Thoracic aorta (tissue), 2 donors: ENCODE measurements around the gene IDH3G. TPM values are rescaled to one million over a fixed set of nuclear protein-coding genes. Genes with fewer than 3 reads are reported as not detected.
"Not testable (repeated sequence)": the region's sequence is repeated elsewhere in the genome, so short reads cannot be mapped to it uniquely, and the experiment has no call there.

ENCODE experiments used
- ATAC-seq: fragments of 150-250 bp; one replicate; pipeline ENCODE4 v1.8.0; 2017; ENCODE audit warnings: low read depth; ENCODE audit not compliant: insufficient number of reproducible peaks, low FRiP score
- DNase-seq: peaks from one replicate; pipeline ENCODE4 v3.0.0-alpha.2; 2020; ENCODE audit warnings: low spot score
- H3K27ac ChIP-seq, 2 donors: fragments of 200-600 bp; sonication (generic); 1 replicate in 1 of 2; 2 replicates in 1 of 2; pipeline ENCODE4 v1.5.1; 2016; ENCODE audit warnings: mild to moderate bottlenecking in 2 of 2, moderate library complexity in 2 of 2
- H3K27me3 ChIP-seq: fragments of 200-600 bp; sonication (generic); replicated peaks from 2 replicates; pipeline ENCODE4 v1.6.0; 2016; ENCODE audit warnings: mild to moderate bottlenecking; ENCODE audit not compliant: insufficient read depth
- H3K36me3 ChIP-seq: fragments of 200-600 bp; sonication (generic); one replicate; pipeline ENCODE4 v1.5.1; 2016
- H3K4me1 ChIP-seq, 2 donors: fragments of 200-600 bp; sonication (generic); 1 replicate in 1 of 2; 2 replicates in 1 of 2; pipeline versions ENCODE4 v1.5.1 to v1.6.0; 2016; ENCODE audit warnings: low read depth in 2 of 2, mild to moderate bottlenecking in 1 of 2; ENCODE audit not compliant: control insufficient read depth in 1 of 2
- H3K4me3 ChIP-seq: fragments of 200-600 bp; sonication (generic); 2 replicates; pipeline ENCODE4 v1.5.1; 2016; ENCODE audit warnings: mild to moderate bottlenecking
- H3K9me3 ChIP-seq: fragments of 200-600 bp; sonication (generic); 2 replicates; pipeline ENCODE4 v1.5.1; 2016
- CTCF ChIP-seq: fragments of 200-600 bp; sonication (generic); IDR thresholded peaks from one replicate; pipeline ENCODE4 v1.5.1; 2019; ENCODE audit warnings: antibody characterized with exemption
- total RNA-seq, 2 donors: library from RNA; depleted of rRNA; stranded (reverse); fragments of >200 nt; gene quantifications; one replicate each; pipeline versions ENCODE4 v1.1.0 to v1.2.3, GENCODE V29; 2016

IDH3G gene
- total RNA-seq, 2 donors from 2014 or later, result 70.9 to 91.9 TPM

- TF ChIP-seq CTCF, result no peak
- Histone ChIP-seq H3K9me3 (no peaks in the 10 kb centered on the region), H3K4me3 (no peak overlapping the region), H3K36me3 (no peaks in the 10 kb centered on the region), H3K27ac (no peak overlapping the region), H3K4me1 (peaks cover 0 to 8% of the 10 kb centered on the region in 2 donors), H3K27me3 (no peaks in the 10 kb centered on the region)
- ATAC-seq (no peak), DNase-seq (no peak)
Measured at GRCh38 chrX:153763298-153763932, 30.8 kb downstream of the IDH3G start.

GRCh38 chrX:153762626-153763173, 31.5 kb downstream of the IDH3G start:
- Histone ChIP-seq H3K9me3 (no peaks in the 10 kb centered on the region), H3K4me1 (peaks cover 0 to 8% of the 10 kb centered on the region in 2 donors), H3K27me3 (no peaks in the 10 kb centered on the region), H3K4me3 (no peak overlapping the region), H3K27ac (no peak overlapping the region), H3K36me3 (no peaks in the 10 kb centered on the region)
- ATAC-seq (no peak), DNase-seq (no peak)
- TF ChIP-seq CTCF, result no peak

GRCh38 chrX:153761863-153762262, 32.3 kb downstream of the IDH3G start:
- no peak for DNase-seq
- H3K27ac ChIP-seq, result no peak overlapping the region
- no peak for TF ChIP-seq CTCF

GRCh38 chrX:153755136-153755535, 39.0 kb downstream of the IDH3G start:
- no peak for TF ChIP-seq CTCF
- H3K9me3 ChIP-seq, result no peaks in the 10 kb centered on the region

More at GRCh38 chrX:153761863-153762262, 32.3 kb downstream of the IDH3G start:
- Histone ChIP-seq H3K36me3 (no peaks in the 10 kb centered on the region), H3K4me3 (no peak overlapping the region), H3K27me3 (no peaks in the 10 kb centered on the region), H3K9me3 (no peaks in the 10 kb centered on the region), H3K4me1 (peaks cover 0 to 6% of the 10 kb centered on the region in 2 donors)
- ATAC-seq, result no peak

GRCh38 chrX:153750127-153750774, 43.9 kb downstream of the IDH3G start:
- no peak overlapping the region for H3K27ac ChIP-seq
- no peak overlapping the region for H3K4me3 ChIP-seq
- H3K4me1 ChIP-seq, result no peaks in the 10 kb centered on the region
- H3K36me3 ChIP-seq, result no peaks in the 10 kb centered on the region
- ATAC-seq (no peak), DNase-seq (no peak)
- H3K27me3 ChIP-seq, result no peaks in the 10 kb centered on the region
- no peak for TF ChIP-seq CTCF
- H3K9me3 ChIP-seq, result no peaks in the 10 kb centered on the region

More at GRCh38 chrX:153755136-153755535, 39.0 kb downstream of the IDH3G start:
- no peaks in the 10 kb centered on the region for H3K36me3 ChIP-seq
- H3K4me3 ChIP-seq, result no peak overlapping the region
- H3K27me3 ChIP-seq, result no peaks in the 10 kb centered on the region
- ATAC-seq, result no peak
- H3K4me1 ChIP-seq, result no peaks in the 10 kb centered on the region
- no peak overlapping the region for H3K27ac ChIP-seq
- DNase-seq, result no peak

DNA sequence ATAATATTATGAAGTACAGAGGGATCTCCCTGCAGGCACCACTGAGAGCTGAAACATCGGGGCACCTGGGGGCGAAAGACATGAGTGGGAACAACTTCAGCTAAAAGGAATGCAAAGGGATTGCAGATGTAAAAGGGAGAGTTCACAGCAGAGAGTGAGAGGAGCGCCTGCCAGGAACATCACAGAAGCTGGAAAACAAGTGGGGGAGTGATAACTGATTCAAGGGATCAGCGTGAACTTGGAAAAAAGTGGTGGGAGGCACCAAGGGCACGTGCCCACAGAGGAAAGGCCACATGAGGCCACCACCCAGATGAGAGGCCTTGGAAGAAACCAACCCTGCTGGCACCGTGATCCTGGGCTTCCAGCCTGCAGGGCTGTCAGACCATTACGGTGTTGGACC, 45.2 kb downstream of the IDH3G start:
- not testable (repeated sequence) for H3K4me1 ChIP-seq, H3K27ac ChIP-seq, H3K36me3 ChIP-seq, H3K4me3 ChIP-seq, H3K27me3 ChIP-seq, ATAC-seq, H3K9me3 ChIP-seq, DNase-seq

- not testable (repeated sequence) for DNase-seq, H3K27ac ChIP-seq, H3K27me3 ChIP-seq, H3K4me3 ChIP-seq, ATAC-seq, H3K9me3 ChIP-seq, H3K4me1 ChIP-seq, H3K36me3 ChIP-seq
Measured at GRCh38 chrX:153746991-153747390, 47.2 kb downstream of the IDH3G start.
